ENCODE measurements around the gene MGAT5. TPM values are rescaled to one million over a fixed set of nuclear protein-coding genes. Genes with fewer than 3 reads are reported as not detected.

MGAT5 gene
- total RNA-seq, 1 experiment from 2014 or later = 22.1 TPM

GRCh38 chr2:134289225-134289624 is 35.4 kb downstream of the MGAT5 start:
- no peak overlapping the region for H3K27ac Mint-ChIP-seq (ENCODE audit: unreplicated experiment)
- Histone ChIP-seq H3K9me3 (no peaks in the 10 kb centered on the region), H3K36me3 (ENCODE audit: control insufficient read depth, insufficient read depth, low read length) (no peaks in the 10 kb centered on the region), H3K27me3 (replicated peaks; ENCODE audit: control insufficient read depth, insufficient read depth, low read length) (no peaks in the 10 kb centered on the region), H3K4me1 (no peaks in the 10 kb centered on the region), H3K4me3 (ENCODE audit: low read depth, low read length) (no peak overlapping the region)
- TF ChIP-seq CTCF (IDR thresholded peaks at IDR 0.05; ENCODE audit: insufficient read depth in 1 of 2, low read depth in 1 of 2, low read length in 1 of 2, severe bottlenecking in 1 of 2, unreplicated experiment in 1 of 2) = no peak
- no peaks in the 10 kb centered on the region for H3K9me3 Mint-ChIP-seq (ENCODE audit: unreplicated experiment)
- DNase-seq = no peak
- POLR2A ChIA-PET = no interaction called here
- no peaks in the 10 kb centered on the region for H3K4me1 Mint-ChIP-seq (ENCODE audit: low read depth, unreplicated experiment)
- no peaks in the 10 kb centered on the region for H3K27me3 Mint-ChIP-seq (ENCODE audit: insufficient read depth, unreplicated experiment)
- intact Hi-C loops (cut with micrococcal nuclease; ENCODE audit: unreplicated experiment) = no loop called here
- H3K4me3 Mint-ChIP-seq (ENCODE audit: unreplicated experiment) = no peak overlapping the region
- BruUV-seq (replicated peaks) = no TSS peak
- CTCF ChIA-PET = interaction anchor here (1.4 kb wide), 1 partner anchor 123 kb away, joined by 3 read pairs; no protein-coding TSS in a partner anchor
- H3K36me3 Mint-ChIP-seq (ENCODE audit: insufficient read depth, unreplicated experiment) = no peaks in the 10 kb centered on the region

- Mint-ChIP-seq H3K36me3 (ENCODE audit: insufficient read depth, unreplicated experiment) (no peaks in the 10 kb centered on the region), H3K9me3 (ENCODE audit: unreplicated experiment) (no peaks in the 10 kb centered on the region), H3K4me1 (ENCODE audit: low read depth, unreplicated experiment) (no peaks in the 10 kb centered on the region), H3K27ac (ENCODE audit: unreplicated experiment) (no peak overlapping the region), H3K4me3 (ENCODE audit: unreplicated experiment) (no peak overlapping the region), H3K27me3 (ENCODE audit: insufficient read depth, unreplicated experiment) (no peaks in the 10 kb centered on the region)
- no peak for DNase-seq
- intact Hi-C loops (cut with micrococcal nuclease; ENCODE audit: unreplicated experiment) = no loop called here
- POLR2A ChIA-PET = no interaction called here
- TF ChIP-seq CTCF (IDR thresholded peaks at IDR 0.05; ENCODE audit: insufficient read depth in 1 of 2, low read depth in 1 of 2, low read length in 1 of 2, severe bottlenecking in 1 of 2, unreplicated experiment in 1 of 2) = no peak
- Histone ChIP-seq H3K4me1 (no peaks in the 10 kb centered on the region), H3K9me3 (no peaks in the 10 kb centered on the region), H3K27me3 (replicated peaks; ENCODE audit: control insufficient read depth, insufficient read depth, low read length) (no peaks in the 10 kb centered on the region), H3K36me3 (ENCODE audit: control insufficient read depth, insufficient read depth, low read length) (no peaks in the 10 kb centered on the region), H3K4me3 (ENCODE audit: low read depth, low read length) (no peak overlapping the region)
- CTCF ChIA-PET = interaction anchor here (1.4 kb wide), 1 partner anchor 122 kb away, joined by 3 read pairs; no protein-coding TSS in a partner anchor
- no TSS peak for BruUV-seq (replicated peaks)
These were observed 36.5 kb downstream of the MGAT5 start for GRCh38 chr2:134290358-134290757.

GRCh38 chr2:134292514-134292913 is 38.6 kb downstream of the MGAT5 start:
- no peaks in the 10 kb centered on the region for H3K9me3 Mint-ChIP-seq (ENCODE audit: unreplicated experiment)
- no peaks in the 10 kb centered on the region for H3K36me3 Mint-ChIP-seq (ENCODE audit: insufficient read depth, unreplicated experiment)
- no peaks in the 10 kb centered on the region for H3K36me3 ChIP-seq (ENCODE audit: control insufficient read depth, insufficient read depth, low read length)
- H3K9me3 ChIP-seq = no peaks in the 10 kb centered on the region
- POLR2A ChIA-PET = no interaction called here
- no peak overlapping the region for H3K4me3 Mint-ChIP-seq (ENCODE audit: unreplicated experiment)
- no peaks in the 10 kb centered on the region for H3K4me1 Mint-ChIP-seq (ENCODE audit: low read depth, unreplicated experiment)
- H3K4me3 ChIP-seq (ENCODE audit: low read depth, low read length) = no peak overlapping the region
- H3K27me3 ChIP-seq (replicated peaks; ENCODE audit: control insufficient read depth, insufficient read depth, low read length) = no peaks in the 10 kb centered on the region
- no peak for DNase-seq
- no peaks in the 10 kb centered on the region for H3K4me1 ChIP-seq
- no peaks in the 10 kb centered on the region for H3K27me3 Mint-ChIP-seq (ENCODE audit: insufficient read depth, unreplicated experiment)
- BruUV-seq (replicated peaks) = no TSS peak
- CTCF ChIA-PET = no interaction called here
- no peak overlapping the region for H3K27ac Mint-ChIP-seq (ENCODE audit: unreplicated experiment)
- TF ChIP-seq CTCF (IDR thresholded peaks at IDR 0.05; ENCODE audit: insufficient read depth in 1 of 2, low read depth in 1 of 2, low read length in 1 of 2, severe bottlenecking in 1 of 2, unreplicated experiment in 1 of 2) = no peak
- intact Hi-C loops (cut with micrococcal nuclease; ENCODE audit: unreplicated experiment) = no loop called here

All from Caco-2 (cell line).